DMS53 (cell line): ENCODE data around the gene NSG1.
"Not testable (repeated sequence)": the region's sequence is repeated elsewhere in the genome, so short reads cannot be mapped to it uniquely, and the experiment has no call there.

Experiments
- DNase-seq: peaks from one replicate; lab custom pipeline; 2025; lab: John Stamatoyannopoulos, UW

Gene NSG1

GRCh38 chr4:4416981-4417380 lies 30.1 kb downstream of the NSG1 start:
- no peak for DNase-seq

- DNase-seq: no peak
These were observed 31.0 kb downstream of the NSG1 start for GRCh38 chr4:4417886-4418285.

GRCh38 chr4:4418676-4419390 lies 31.9 kb downstream of the NSG1 start:
- no peak for DNase-seq

- no peak for DNase-seq
These were observed 33.0 kb downstream of the NSG1 start for GRCh38 chr4:4419896-4420295.

GRCh38 chr4:4420421-4420820 lies 33.5 kb downstream of the NSG1 start:
- DNase-seq: no peak

- no peak for DNase-seq
These were observed 34.5 kb downstream of the NSG1 start for GRCh38 chr4:4421356-4421755.

- not testable (repeated sequence) for DNase-seq
These were observed 35.2 kb downstream of the NSG1 start for GRCh38 chr4:4422117-4422516.

- DNase-seq: no peak
These were observed 36.1 kb downstream of the NSG1 start for GRCh38 chr4:4422856-4423499.

GRCh38 chr4:4423706-4424498 lies 37.0 kb downstream of the NSG1 start:
- no peak for DNase-seq

GRCh38 chr4:4424499-4425115 lies 37.7 kb downstream of the NSG1 start:
- no peak for DNase-seq

- DNase-seq: no peak
These were observed 38.3 kb downstream of the NSG1 start for GRCh38 chr4:4425119-4425690.

GRCh38 chr4:4425696-4426095 lies 38.8 kb downstream of the NSG1 start:
- DNase-seq: no peak

- no peak for DNase-seq
These were observed 39.7 kb downstream of the NSG1 start for GRCh38 chr4:4426511-4427120.

- DNase-seq: no peak
These were observed 40.4 kb downstream of the NSG1 start for GRCh38 chr4:4427121-4427870.

GRCh38 chr4:4427886-4428285 lies 41.0 kb downstream of the NSG1 start:
- DNase-seq: no peak

GRCh38 chr4:4428966-4429875 lies 42.3 kb downstream of the NSG1 start:
- no peak for DNase-seq

- peak; percentile 77 for DNase-seq
These were observed 43.7 kb downstream of the NSG1 start for GRCh38 chr4:4430492-4431195.

- no peak for DNase-seq
These were observed 45.6 kb downstream of the NSG1 start for GRCh38 chr4:4432341-4433125.
